HCT116 (cell line): ENCODE results near the gene TPM3. TPM values are rescaled to one million over a fixed set of nuclear protein-coding genes. Genes with fewer than 3 reads are reported as not detected.

Experiments
- ATAC-seq: fragments of 200-7000 bp; cut with Tn5 transposase; 2 replicates; pipeline ENCODE4 v1.9.1; 2020; ENCODE audit warnings: mild to moderate bottlenecking, moderate library complexity
- BruUV-seq: library from RNA; stranded (reverse); fragments of 400-500 nt; replicated peaks from 2 replicates; lab custom pipeline; 2021; lab: Mats Ljungman, UMichigan
- CTCF ChIA-PET: fragments of 300-600 bp; sonication (Branson Sonifier 250); formaldehyde crosslinking; loops from one replicate; lab custom pipeline; 2021; ENCODE audit warnings: antibody characterized with exemption; lab: Charles Lee
- POLR2A ChIA-PET: fragments of 300-600, 350-600 bp; sonication (Branson Sonifier 250); formaldehyde crosslinking; loops from one replicate; lab custom pipeline; 2021; ENCODE audit warnings: antibody characterized with exemption; lab: Charles Lee
- RAD21 ChIA-PET, 2 experiments: fragments of 300-600 bp; sonication (Branson Sonifier 250); formaldehyde crosslinking; loops; one replicate each; lab custom pipeline; 2023; ENCODE audit warnings: low total read pairs in 2 of 2; ENCODE audit not compliant: uncharacterized antibody in 2 of 2, unreplicated experiment in 2 of 2, low non-redundant PET in 1 of 2; lab: Charles Lee
- DNase-seq: peaks from one replicate; pipeline ENCODE4 v3.0.0-alpha.2; 2010; ENCODE audit warnings: low read depth, low spot score
- H2AFZ ChIP-seq: fragments of 200-600 bp; shearing (Covaris generic), sonication (generic); 2 replicates; pipeline ENCODE4 v1.6.1; 2017; ENCODE audit warnings: low read depth, mixed run types, mixed read lengths, antibody characterized with exemption, low read length; ENCODE audit not compliant: poor library complexity, severe bottlenecking
- H3K27ac ChIP-seq: 2 replicates; pipeline ENCODE4 v1.5.1; 2012; ENCODE audit warnings: low read depth, low read length
- H3K27me3 ChIP-seq: fragments of 200-600 bp; sonication (generic); 2 replicates; pipeline ENCODE4 v1.6.1; 2016; ENCODE audit warnings: mixed run types, low read length, mixed read lengths; ENCODE audit not compliant: insufficient read depth
- H3K36me3 ChIP-seq, 2 experiments: fragments of 200-500 bp in 1 of 2; fragments of 200-600 bp in 1 of 2; sonication (Bioruptor generic) in 1 of 2; sonication (generic) in 1 of 2; 2 replicates each; pipeline versions ENCODE4 v1.5.1 to v1.6.1; 2014 to 2016; ENCODE audit warnings: low read length in 2 of 2, inconsistent platforms in 1 of 2, mixed read lengths in 1 of 2, mixed run types in 1 of 2; ENCODE audit not compliant: insufficient read depth in 2 of 2, control insufficient read depth in 1 of 2
- H3K4me1 ChIP-seq, 2 experiments: fragments of 200-600 bp in 1 of 2; sonication (generic) in 1 of 2; 2 replicates each; pipeline versions ENCODE4 v1.5.1 to v1.6.1; 2012 to 2017; ENCODE audit warnings: low read length in 2 of 2, inconsistent platforms in 1 of 2, mild to moderate bottlenecking in 1 of 2, mixed read lengths in 1 of 2, mixed run types in 1 of 2, moderate library complexity in 1 of 2; ENCODE audit not compliant: insufficient read depth in 2 of 2, control insufficient read depth in 1 of 2
- H3K4me2 ChIP-seq: fragments of 200-600 bp; sonication (generic); 2 replicates; pipeline ENCODE4 v1.6.1; 2017; ENCODE audit warnings: mixed run types, low read length, mixed read lengths
- H3K4me3 ChIP-seq, 2 experiments: fragments of 200-600 bp in 1 of 2; sonication (generic) in 1 of 2; replicated peaks in 1 of 2; 2 replicates each; pipeline ENCODE4 v1.5.1; 2011 to 2016; ENCODE audit warnings: low read length in 2 of 2, control low read depth in 1 of 2, low read depth in 1 of 2, mild to moderate bottlenecking in 1 of 2, mixed read lengths in 1 of 2, mixed run types in 1 of 2
- H3K79me2 ChIP-seq: fragments of 200-600 bp; sonication (generic); 2 replicates; pipeline ENCODE4 v1.6.1; 2017; ENCODE audit warnings: mild to moderate bottlenecking, mixed run types, low read length, moderate library complexity, mixed read lengths; ENCODE audit not compliant: insufficient read depth
- H3K9ac ChIP-seq: fragments of 200-600 bp; sonication (generic); 2 replicates; pipeline ENCODE4 v1.6.1; 2016; ENCODE audit warnings: low read length, mixed read lengths
- H3K9me2 ChIP-seq: fragments of 200-600 bp; sonication (generic), shearing (Covaris generic); 2 replicates; pipeline ENCODE4 v1.6.1; 2017; ENCODE audit warnings: mixed run types, mild to moderate bottlenecking, moderate library complexity; ENCODE audit not compliant: insufficient read depth
- H3K9me3 ChIP-seq, 2 experiments: fragments of 200-500 bp in 1 of 2; fragments of 200-600 bp in 1 of 2; sonication (Bioruptor generic) in 1 of 2; sonication (generic) in 1 of 2; 2 replicates each; pipeline ENCODE4 v1.6.1; 2014 to 2017; ENCODE audit warnings: low read length in 2 of 2, mixed read lengths in 2 of 2, inconsistent platforms in 1 of 2, low read depth in 1 of 2, mild to moderate bottlenecking in 1 of 2, mixed run types in 1 of 2, moderate library complexity in 1 of 2; ENCODE audit not compliant: control insufficient read depth in 1 of 2, insufficient read depth in 1 of 2
- H4K20me1 ChIP-seq: fragments of 200-600 bp; sonication (generic), shearing (Covaris generic); 2 replicates; pipeline ENCODE4 v1.6.1; 2017; ENCODE audit warnings: mixed run types, mild to moderate bottlenecking, moderate library complexity; ENCODE audit not compliant: insufficient read depth
- CTCF ChIP-seq, 3 experiments: fragments of 200-600 bp in 1 of 3; sonication (generic) in 1 of 3; IDR thresholded peaks in 2 of 3; conservative IDR thresholded peaks in 1 of 3; 2 replicates each; pipeline ENCODE4 v1.5.1; 2012 to 2017; ENCODE audit warnings: low read depth in 2 of 3, low read length in 2 of 3, antibody characterized with exemption in 1 of 3, borderline replicate concordance in 1 of 3, control low read depth in 1 of 3, mild to moderate bottlenecking in 1 of 3, mixed read lengths in 1 of 3, mixed run types in 1 of 3, moderate library complexity in 1 of 3; ENCODE audit not compliant: insufficient read depth in 1 of 3
- EZH2phosphoT487 ChIP-seq: fragments of 200-600 bp; IDR thresholded peaks from 2 replicates; pipeline ENCODE4 v1.6.1; 2018; ENCODE audit warnings: antibody characterized with exemption, borderline replicate concordance
- FOSL1 ChIP-seq: IDR thresholded peaks from 2 replicates; pipeline ENCODE4 v1.6.1; 2012; ENCODE audit warnings: low read depth
- SIN3A ChIP-seq: IDR thresholded peaks from 2 replicates; pipeline ENCODE4 v1.6.1; 2012; ENCODE audit warnings: low read depth
- SP1 ChIP-seq: IDR thresholded peaks from 2 replicates; pipeline ENCODE4 v1.6.1; 2012; ENCODE audit warnings: low read depth
- TCF7L2 ChIP-seq: IDR thresholded peaks from 2 replicates; pipeline ENCODE4 v1.7.0; 2011; ENCODE audit warnings: borderline replicate concordance, inconsistent platforms; ENCODE audit not compliant: insufficient read depth, insufficient read length; ENCODE audit errors: extremely low read depth
- YY1 ChIP-seq: IDR thresholded peaks from 2 replicates; pipeline ENCODE4 v1.6.1; 2011; ENCODE audit warnings: low read length, low read depth, moderate library complexity, mild to moderate bottlenecking; ENCODE audit not compliant: insufficient replicate concordance; ENCODE audit errors: extremely low read depth
- ZBTB33 ChIP-seq: IDR thresholded peaks from 2 replicates; pipeline ENCODE4 v1.6.1; 2011; ENCODE audit warnings: mild to moderate bottlenecking, low read length, moderate library complexity; ENCODE audit not compliant: insufficient replicate concordance; ENCODE audit errors: extremely low read depth
- ZNF274 ChIP-seq: fragments of 200-500 bp; sonication (Bioruptor generic); IDR thresholded peaks from 2 replicates; pipeline ENCODE4 v1.6.1; 2014; ENCODE audit warnings: mild to moderate bottlenecking, low read depth, low read length, inconsistent platforms
- intact Hi-C: fragments of 100-400 bp; cut with micrococcal nuclease; formaldehyde crosslinking; loops from 2 replicates; pipeline ENCODE4 v1.10.0; 2022
- total RNA-seq: library from RNA; stranded (reverse); gene quantifications from one replicate; pipeline ENCODE4 v1.2.1, GENCODE V29; 2021; ENCODE audit not compliant: unreplicated experiment

The TPM3 gene
- total RNA-seq, 1 experiment from 2014 or later: 457 TPM

GRCh38 chr1:154171223-154171583 lies 20.7 kb downstream of the TPM3 start:
- no peak for TF ChIP-seq TCF7L2
- TF ChIP-seq SP1: no peak
- no peak for TF ChIP-seq ZNF274
- Histone ChIP-seq H3K4me2 (no peak overlapping the region), H3K4me1 (no peaks in the 10 kb centered on the region), H2AFZ (no peak overlapping the region), H4K20me1 (peaks cover 18% of the 10 kb centered on the region; the same call in 1 of the 2 replicates), H3K79me2 (peaks cover 90% of the 10 kb centered on the region), H3K9ac (no peak overlapping the region), H3K27ac (no peak overlapping the region), H3K27me3 (no peaks in the 10 kb centered on the region), H3K9me2 (no peaks in the 10 kb centered on the region), H3K36me3 (peaks cover 66 to 83% of the 10 kb centered on the region in 2 experiments), H3K4me3 (no peak overlapping the region), H3K9me3 (no peaks in the 10 kb centered on the region)
- CTCF ChIA-PET: no interaction called here
- RAD21 ChIA-PET: no interaction called here
- ATAC-seq (no peak), DNase-seq (no peak)
- no TSS peak for BruUV-seq
- POLR2A ChIA-PET: no interaction called here
- intact Hi-C loops: no loop called here

GRCh38 chr1:154170547-154171222 lies 21.2 kb downstream of the TPM3 start:
- Histone ChIP-seq H3K36me3 (peaks cover 67 to 83% of the 10 kb centered on the region in 2 experiments), H3K4me3 (no peak overlapping the region), H3K4me2 (no peak overlapping the region), H4K20me1 (peaks cover 15% of the 10 kb centered on the region; the same call in 1 of the 2 replicates), H3K79me2 (peaks cover 89% of the 10 kb centered on the region), H2AFZ (no peak overlapping the region), H3K9me2 (no peaks in the 10 kb centered on the region), H3K27ac (no peak overlapping the region), H3K9me3 (no peaks in the 10 kb centered on the region), H3K4me1 (no peaks in the 10 kb centered on the region), H3K9ac (no peak overlapping the region), H3K27me3 (no peaks in the 10 kb centered on the region)
- intact Hi-C loops: no loop called here
- DNase-seq: no peak
- ChIA-PET RAD21 (no interaction called here), POLR2A (no interaction called here), CTCF (no interaction called here)
- no peak for ATAC-seq
- TF ChIP-seq EZH2phosphoT487: no peak
- TF ChIP-seq SIN3A: no peak
- TF ChIP-seq ZBTB33: no peak
- TF ChIP-seq FOSL1: no peak
- TF ChIP-seq CTCF (IDR thresholded peaks at IDR 0.05 in 2 of 3, conservative IDR thresholded peaks at IDR 0.05 in 1 of 3; ENCODE audit: borderline replicate concordance in 1 of 3, insufficient read depth in 1 of 3, low read depth in 2 of 3, low read length in 2 of 3): no peak
- TF ChIP-seq YY1: no peak
- BruUV-seq: TSS peak; percentile 2
